H1 (cell line): ENCODE measurements around the gene RBM4B. TPM values are rescaled to one million over a fixed set of nuclear protein-coding genes. Genes with fewer than 3 reads are reported as not detected.

Experiments
- CTCF ChIA-PET: fragments of 300-600 bp; sonication (Branson Sonifier 250); formaldehyde crosslinking; loops from one replicate; lab custom pipeline; 2021; ENCODE audit not compliant: partially characterized antibody; lab: Charles Lee
- POLR2A ChIA-PET: fragments of 300-600 bp; sonication (Branson Sonifier 250); formaldehyde crosslinking; loops from one replicate; lab custom pipeline; 2021; ENCODE audit warnings: inconsistent platforms; ENCODE audit not compliant: partially characterized antibody; lab: Charles Lee
- DNase-seq, 2 experiments: peaks; one replicate each; pipeline versions ENCODE4 v3.0.0 to v3.0.0-alpha.2; 2010 to 2022; ENCODE audit warnings: low spot score in 2 of 2, low read depth in 1 of 2, mixed read lengths in 1 of 2
- FAIRE-seq: peaks from 2 replicates; lab custom pipeline; 2011; peaks lifted over from hg19 to GRCh38; lab: Jason Lieb, UNC
- H2AFZ ChIP-seq: 2 replicates; pipeline ENCODE4 v1.8.1; 2012; ENCODE audit warnings: low read length, inconsistent platforms
- H2AK5ac ChIP-seq: 2 replicates; pipeline ENCODE4 v1.6.1; 2013; ENCODE audit warnings: low read depth, low read length
- H2BK120ac ChIP-seq: replicated peaks from 2 replicates; pipeline ENCODE3; 2013; ENCODE audit warnings: low read depth, low read length, inconsistent platforms
- H2BK12ac ChIP-seq: 2 replicates; pipeline ENCODE4 v1.6.1; 2013; ENCODE audit warnings: low read depth, low read length
- H2BK15ac ChIP-seq: 2 replicates; pipeline ENCODE4 v1.6.1; 2013; ENCODE audit warnings: low read length
- H2BK20ac ChIP-seq: 2 replicates; pipeline ENCODE4 v1.6.1; 2013; ENCODE audit warnings: low read length
- H2BK5ac ChIP-seq: 2 replicates; pipeline ENCODE4 v1.6.1; 2013; ENCODE audit warnings: low read depth, low read length
- H3K14ac ChIP-seq: 2 replicates; pipeline ENCODE4 v1.6.1; 2013; ENCODE audit warnings: inconsistent platforms; ENCODE audit not compliant: insufficient read length
- H3K18ac ChIP-seq: 2 replicates; pipeline ENCODE4 v1.6.1; 2013; ENCODE audit warnings: low read length; ENCODE audit errors: extremely low read depth
- H3K23ac ChIP-seq: 2 replicates; pipeline ENCODE4 v1.6.1; 2013; ENCODE audit warnings: inconsistent platforms; ENCODE audit not compliant: insufficient read length
- H3K23me2 ChIP-seq: 2 replicates; pipeline ENCODE4 v1.6.1; 2013; ENCODE audit warnings: low read depth, low read length
- H3K27ac ChIP-seq: 2 replicates; pipeline ENCODE4 v1.6.1; 2011; ENCODE audit warnings: low read depth, low read length, inconsistent platforms
- H3K27me3 ChIP-seq, 4 experiments: replicated peaks in 1 of 4; 1 replicate in 1 of 4; 2 replicates in 3 of 4; pipeline versions ENCODE4 v1.6.1 to v1.8.1; 2011 to 2013; ENCODE audit warnings: low read length in 3 of 4, mild to moderate bottlenecking in 3 of 4, inconsistent platforms in 2 of 4, mixed read lengths in 2 of 4, moderate library complexity in 1 of 4; ENCODE audit not compliant: control insufficient read depth in 3 of 4, insufficient read depth in 3 of 4; ENCODE audit errors: extremely low read depth in 1 of 4
- H3K36me3 ChIP-seq, 4 experiments: 2 replicates each; pipeline versions ENCODE4 v1.6.1 to v1.8.1; 2011 to 2013; ENCODE audit warnings: mild to moderate bottlenecking in 4 of 4, low read length in 3 of 4, moderate library complexity in 2 of 4, control low read depth in 1 of 4, inconsistent platforms in 1 of 4; ENCODE audit not compliant: insufficient read depth in 4 of 4, control insufficient read depth in 2 of 4
- H3K4ac ChIP-seq: replicated peaks from 2 replicates; pipeline ENCODE3; 2013; ENCODE audit warnings: low read length, low read depth, mixed read lengths, inconsistent platforms; ENCODE audit not compliant: insufficient read length
- H3K4me1 ChIP-seq, 4 experiments: replicated peaks in 1 of 4; 1 replicate in 1 of 4; 2 replicates in 3 of 4; pipeline versions ENCODE4 v1.6.1 to v1.8.1; 2011 to 2013; ENCODE audit warnings: low read length in 3 of 4, inconsistent platforms in 2 of 4, mixed read lengths in 1 of 4; ENCODE audit not compliant: insufficient read depth in 4 of 4, control insufficient read depth in 3 of 4
- H3K4me2 ChIP-seq, 2 experiments: 2 replicates each; pipeline versions ENCODE4 v1.6.1 to v1.8.1; 2011 to 2013; ENCODE audit warnings: low read depth in 2 of 2, low read length in 2 of 2, control low read depth in 1 of 2, inconsistent platforms in 1 of 2, mild to moderate bottlenecking in 1 of 2; ENCODE audit not compliant: insufficient read depth in 1 of 2
- H3K4me3 ChIP-seq, 4 experiments: fragments of 200-600, 300-600 bp in 1 of 4; sonication (generic), shearing (Covaris generic), sonication (Bioruptor Twin) in 1 of 4; 2 replicates each; pipeline versions ENCODE4 v1.5.1 to v1.8.1; 2011 to 2016; ENCODE audit warnings: low read length in 4 of 4, low read depth in 3 of 4, control low read depth in 2 of 4, inconsistent platforms in 2 of 4, mild to moderate bottlenecking in 2 of 4, mixed read lengths in 1 of 4, moderate library complexity in 1 of 4; ENCODE audit not compliant: insufficient read depth in 2 of 4; ENCODE audit errors: extremely low read depth in 1 of 4
- H3K56ac ChIP-seq: replicated peaks from 2 replicates; pipeline ENCODE3; 2013; ENCODE audit warnings: low read depth, mild to moderate bottlenecking, mixed read lengths, low read length, inconsistent platforms; ENCODE audit not compliant: insufficient read length
- H3K79me1 ChIP-seq: 2 replicates; pipeline ENCODE4 v1.6.1; 2013; ENCODE audit warnings: low read depth, low read length, control low read depth
- H3K79me2 ChIP-seq, 2 experiments: 2 replicates each; pipeline versions ENCODE4 v1.6.1 to v1.8.1; 2012 to 2013; ENCODE audit warnings: low read length in 2 of 2, mild to moderate bottlenecking in 2 of 2, inconsistent platforms in 1 of 2; ENCODE audit not compliant: insufficient read depth in 2 of 2, control insufficient read depth in 1 of 2
- H3K9ac ChIP-seq, 4 experiments: replicated peaks in 1 of 4; 1 replicate in 1 of 4; 2 replicates in 3 of 4; pipeline versions ENCODE4 v1.6.1 to v1.8.1; 2011 to 2013; ENCODE audit warnings: low read depth in 3 of 4, low read length in 3 of 4, control low read depth in 2 of 4, mild to moderate bottlenecking in 2 of 4, moderate library complexity in 2 of 4, inconsistent platforms in 1 of 4; ENCODE audit errors: extremely low read depth in 1 of 4
- H3K9me3 ChIP-seq, 2 experiments: 2 replicates each; pipeline versions ENCODE4 v1.6.1 to v1.8.1; 2012 to 2013; ENCODE audit warnings: mild to moderate bottlenecking in 2 of 2, moderate library complexity in 2 of 2, control low read depth in 1 of 2, inconsistent platforms in 1 of 2, low read depth in 1 of 2, low read length in 1 of 2, mixed read lengths in 1 of 2; ENCODE audit not compliant: insufficient read depth in 2 of 2
- H4K20me1 ChIP-seq, 2 experiments: replicated peaks in 1 of 2; 2 replicates each; pipeline versions ENCODE3 to v1.8.1; 2011 to 2013; ENCODE audit warnings: inconsistent platforms in 2 of 2, low read length in 2 of 2, mild to moderate bottlenecking in 1 of 2; ENCODE audit not compliant: insufficient read depth in 2 of 2, control insufficient read depth in 1 of 2
- H4K5ac ChIP-seq: 2 replicates; pipeline ENCODE4 v1.6.1; 2013; ENCODE audit warnings: low read length, low read depth, mixed read lengths, inconsistent platforms; ENCODE audit not compliant: insufficient read length
- H4K8ac ChIP-seq: 2 replicates; pipeline ENCODE4 v1.8.0; 2013; ENCODE audit warnings: mild to moderate bottlenecking, moderate library complexity, low read length, inconsistent platforms; ENCODE audit not compliant: insufficient read depth; ENCODE audit errors: extremely low read depth
- H4K91ac ChIP-seq: replicated peaks from 2 replicates; pipeline ENCODE3; 2013; ENCODE audit warnings: low read length, mixed read lengths, inconsistent platforms; ENCODE audit not compliant: insufficient read length
- CHD1 ChIP-seq: IDR thresholded peaks from 2 replicates; pipeline ENCODE4 v1.6.1; 2012; ENCODE audit warnings: low read depth, low read length, improper control_type of control experiment
- CTBP2 ChIP-seq: IDR thresholded peaks from 2 replicates; pipeline ENCODE4 v1.7.0; 2011; ENCODE audit warnings: borderline replicate concordance, mild to moderate bottlenecking, moderate library complexity, mixed read lengths, low read length; ENCODE audit not compliant: insufficient read depth, insufficient read length
- EZH2 ChIP-seq: fragments of 200-600 bp; sonication (generic); IDR thresholded peaks from 2 replicates; pipeline ENCODE4 v1.7.1; 2012; ENCODE audit warnings: low read depth, mild to moderate bottlenecking, moderate library complexity, low read length, inconsistent platforms; ENCODE audit not compliant: severe bottlenecking
- HDAC2 ChIP-seq, 2 experiments: fragments of 300-600 bp in 1 of 2; sonication (generic) in 1 of 2; IDR thresholded peaks; 2 replicates each; pipeline ENCODE4 v1.6.1; 2011 to 2012; ENCODE audit warnings: low read depth in 2 of 2, low read length in 2 of 2, mild to moderate bottlenecking in 2 of 2, moderate library complexity in 2 of 2, borderline replicate concordance in 1 of 2, inconsistent platforms in 1 of 2
- HDAC6 ChIP-seq: IDR thresholded peaks from one replicate; pipeline ENCODE4 v1.7.1; 2012; ENCODE audit warnings: low read depth, mild to moderate bottlenecking, inconsistent platforms, low read length, moderate library complexity
- JUND ChIP-seq: IDR thresholded peaks from 2 replicates; pipeline ENCODE4 v1.6.1; 2011; ENCODE audit warnings: mild to moderate bottlenecking, improper control_type of control experiment, low read length
- RAD21 ChIP-seq, 2 experiments: IDR thresholded peaks in 1 of 2; conservative IDR thresholded peaks in 1 of 2; 2 replicates each; pipeline ENCODE4 v1.6.1; 2011; ENCODE audit warnings: low read depth in 2 of 2, low read length in 2 of 2, improper control_type of control experiment in 1 of 2, inconsistent platforms in 1 of 2, mild to moderate bottlenecking in 1 of 2, moderate library complexity in 1 of 2
- RBBP5 ChIP-seq: IDR thresholded peaks from 2 replicates; pipeline ENCODE4 v1.7.1; 2012; ENCODE audit warnings: low read depth, mild to moderate bottlenecking, inconsistent platforms, low read length, moderate library complexity, borderline replicate concordance
- RFX5 ChIP-seq: IDR thresholded peaks from 2 replicates; pipeline ENCODE4 v1.6.1; 2011; ENCODE audit warnings: low read depth, low read length, improper control_type of control experiment, borderline replicate concordance
- USF2 ChIP-seq: IDR thresholded peaks from 2 replicates; pipeline ENCODE4 v1.6.1; 2011; ENCODE audit warnings: low read length, improper control_type of control experiment
- WGBS, 2 experiments: shearing (Covaris generic) in 1 of 2; methylation state at CpG; one replicate each; pipeline versions ENCODE4 v1.1.6 to v1.1.7; 2013 to 2015; ENCODE audit warnings: low lambda C conversion rate in 2 of 2, mixed read lengths in 2 of 2, inconsistent platforms in 1 of 2, low coverage in 1 of 2, missing lambda C conversion rate in 1 of 2; ENCODE audit not compliant: insufficient replicate concordance in 2 of 2, insufficient coverage in 1 of 2, insufficient read length in 1 of 2; ENCODE audit errors: extremely low coverage in 1 of 2, missing lambda C conversion rate in 1 of 2; 5-methylcytosine and 5-hydroxymethylcytosine counted together
- polyA plus RNA-seq, 7 experiments: library from polyadenylated mRNA; depleted of rRNA in 3 of 7; stranded (reverse) in 5 of 7; unstranded in 2 of 7; fragments of >200 nt in 5 of 7; fragments of 200-250 nt in 2 of 7; gene quantifications; 1 replicate in 5 of 7; 2 replicates in 1 of 7; 4 replicates in 1 of 7; pipeline versions ENCODE4 v1.2.1 to v1.2.3, GENCODE V29; 2011 to 2013; ENCODE audit warnings: missing spikeins in 2 of 7, mixed read lengths in 2 of 7
- total RNA-seq: library from RNA; stranded (reverse); fragmentation: NEBNext Ultra II Directional; extraction: Animal tissue kit (Norgen Biotek cat#: 25700); gene quantifications from 2 replicates; pipeline ENCODE4 v1.2.1, GENCODE V29; 2021

RBM4B gene
- total and polyA plus RNA-seq, 2 of the 8 experiments (the other 6 are each of a cell fraction or from before 2014, with no cell fraction given): 27.5 to 30.5 TPM

- ChIA-PET CTCF (interaction anchor here (0.6 to 7.5 kb wide), 5 partner anchors 141 to 787 kb away, joined by 3 to 90 read pairs (median 4); no protein-coding TSS in a partner anchor), POLR2A (interaction anchor here (1.6 kb wide), 1 partner anchor 126 kb away, joined by 4 read pairs; no protein-coding TSS in a partner anchor)
- Histone ChIP-seq H3K18ac (no peak overlapping the region), H2BK120ac (no peak overlapping the region), H3K79me1 (no peaks in the 10 kb centered on the region), H2BK5ac (no peak overlapping the region), H3K79me2 (no peaks in the 10 kb centered on the region), H2AFZ (no peak overlapping the region), H2BK12ac (no peak overlapping the region), H4K5ac (no peak overlapping the region), H4K91ac (no peak overlapping the region), H3K4me2 (no peak overlapping the region), H3K4ac (no peak overlapping the region), H3K56ac (no peak overlapping the region), H3K36me3 (peaks cover 29 to 64% (median 56%) of the 10 kb centered on the region in 4 experiments; a peak in 7 of 8 replicates), H3K9ac (no peak overlapping the region), H3K23ac (no peak overlapping the region), H4K20me1 (peaks cover 0 to 7% of the 10 kb centered on the region in 2 experiments), H3K14ac (no peak overlapping the region), H2BK20ac (no peak overlapping the region), H3K23me2 (no peaks in the 10 kb centered on the region), H3K27ac (no peak overlapping the region), H2AK5ac (no peak overlapping the region), H3K27me3 (no peaks in the 10 kb centered on the region), H2BK15ac (no peak overlapping the region), H3K4me1 (peaks cover 0 to 3% (median 1%) of the 10 kb centered on the region in 4 experiments; a peak in 2 of 7 replicates), H4K8ac (peak overlapping the region; percentile 18; the same call in 1 of the 2 replicates), H3K9me3 (no peaks in the 10 kb centered on the region), H3K4me3 (no peak overlapping the region)
- no peak for FAIRE-seq
- WGBS, 2 experiments: 89% methylated on average over 37 of the region's 38 CpGs; no CpG with 5 or more reads in 1 of the 2 experiments
- no peak for DNase-seq
- TF ChIP-seq RBBP5 (no peak), RAD21 (IDR thresholded peaks at IDR 0.05 in 1 of 2, conservative IDR thresholded peaks at IDR 0.05 in 1 of 2; ENCODE audit: low read depth in 2 of 2, low read length in 2 of 2) (no peak), RFX5 (no peak), CTBP2 (no peak), HDAC6 (no peak), CHD1 (no peak), USF2 (no peak), JUND (no peak), HDAC2 (IDR thresholded peaks at IDR 0.05; ENCODE audit: borderline replicate concordance in 1 of 2, low read depth in 2 of 2, low read length in 2 of 2) (no peak), EZH2 (no peak)
Observed at GRCh38 chr11:66691311-66691980, 13.8 kb upstream of the RBM4B start.
